Type B pancreatic cell (in vitro differentiated cells): Measurements from ENCODE around the gene MAP3K21. TPM values are rescaled to one million over a fixed set of nuclear protein-coding genes. Genes with fewer than 3 reads are reported as not detected.

Source experiments
- DNase-seq: peaks from one replicate; pipeline ENCODE4 v3.0.0; 2021; ENCODE audit warnings: mixed read lengths; ENCODE audit not compliant: unreplicated experiment; ENCODE audit errors: extremely low spot score
- H3K27ac Mint-ChIP-seq: 2 replicates; pipeline ENCODE4 v1.8.0; 2021; ENCODE audit warnings: mild to moderate bottlenecking, mixed read lengths
- H3K27me3 Mint-ChIP-seq: 2 replicates; pipeline ENCODE4 v1.8.0; 2021; ENCODE audit warnings: mixed read lengths
- H3K36me3 Mint-ChIP-seq: 2 replicates; pipeline ENCODE4 v1.8.0; 2021; ENCODE audit warnings: mixed read lengths
- H3K4me1 Mint-ChIP-seq: one replicate; pipeline ENCODE4 v1.8.0; 2021; ENCODE audit warnings: mixed read lengths; ENCODE audit not compliant: unreplicated experiment
- H3K4me3 Mint-ChIP-seq: 2 replicates; pipeline ENCODE4 v1.8.0; 2021; ENCODE audit warnings: mild to moderate bottlenecking, mixed read lengths
- H3K9me3 Mint-ChIP-seq: 2 replicates; pipeline ENCODE4 v1.8.0; 2021; ENCODE audit warnings: mixed read lengths
- total RNA-seq: library from RNA; stranded (reverse); gene quantifications from 2 replicates; pipeline ENCODE4 v1.2.1, GENCODE V29; 2021; ENCODE audit warnings: low replicate concordance
- TF ChIP-seq, protein P1 (sequence below): fragments of 200-600 bp; sonication (generic); conservative IDR thresholded peaks from 2 replicates; pipeline ENCODE4 v1.5.0; 2021; ENCODE audit warnings: antibody characterized with exemption, mild to moderate bottlenecking

Gene MAP3K21
- total RNA-seq, 1 donor from 2014 or later = 6.4 TPM

GRCh38 chr1:233412812-233413211, 85.3 kb downstream of the MAP3K21 start:
- Mint-ChIP-seq H3K27me3 (no peaks in the 10 kb centered on the region), H3K36me3 (no peaks in the 10 kb centered on the region), H3K4me1 (no peaks in the 10 kb centered on the region), H3K27ac (no peak overlapping the region), H3K4me3 (no peak overlapping the region), H3K9me3 (peaks cover under 1% of the 10 kb centered on the region)
- TF ChIP-seq, protein P1, sequence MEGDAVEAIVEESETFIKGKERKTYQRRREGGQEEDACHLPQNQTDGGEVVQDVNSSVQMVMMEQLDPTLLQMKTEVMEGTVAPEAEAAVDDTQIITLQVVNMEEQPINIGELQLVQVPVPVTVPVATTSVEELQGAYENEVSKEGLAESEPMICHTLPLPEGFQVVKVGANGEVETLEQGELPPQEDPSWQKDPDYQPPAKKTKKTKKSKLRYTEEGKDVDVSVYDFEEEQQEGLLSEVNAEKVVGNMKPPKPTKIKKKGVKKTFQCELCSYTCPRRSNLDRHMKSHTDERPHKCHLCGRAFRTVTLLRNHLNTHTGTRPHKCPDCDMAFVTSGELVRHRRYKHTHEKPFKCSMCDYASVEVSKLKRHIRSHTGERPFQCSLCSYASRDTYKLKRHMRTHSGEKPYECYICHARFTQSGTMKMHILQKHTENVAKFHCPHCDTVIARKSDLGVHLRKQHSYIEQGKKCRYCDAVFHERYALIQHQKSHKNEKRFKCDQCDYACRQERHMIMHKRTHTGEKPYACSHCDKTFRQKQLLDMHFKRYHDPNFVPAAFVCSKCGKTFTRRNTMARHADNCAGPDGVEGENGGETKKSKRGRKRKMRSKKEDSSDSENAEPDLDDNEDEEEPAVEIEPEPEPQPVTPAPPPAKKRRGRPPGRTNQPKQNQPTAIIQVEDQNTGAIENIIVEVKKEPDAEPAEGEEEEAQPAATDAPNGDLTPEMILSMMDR = no peak
- DNase-seq = no peak

DNA sequence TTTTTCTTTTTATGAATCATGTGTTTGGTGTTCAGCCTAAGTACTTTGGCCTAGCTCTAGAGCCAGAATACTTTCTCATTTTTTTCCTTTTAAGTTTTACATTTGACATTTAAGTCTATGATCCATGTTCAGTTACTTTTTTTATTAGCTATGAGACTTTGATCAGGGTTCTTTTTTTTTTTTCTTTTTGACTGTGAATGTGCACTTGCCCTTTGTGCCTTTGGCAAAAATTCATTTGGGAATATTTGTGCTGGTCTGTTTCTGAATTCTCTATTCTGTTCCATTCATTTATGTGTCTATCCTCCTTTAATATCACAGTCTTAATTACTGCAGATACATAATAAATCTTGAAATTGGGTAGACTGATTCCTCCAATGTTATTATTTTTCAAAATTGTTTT, 93.8 kb downstream of the MAP3K21 start:
- no peak overlapping the region for H3K27ac Mint-ChIP-seq
- TF ChIP-seq, protein P1 = no peak

GRCh38 chr1:233424779-233425178, 97.3 kb downstream of the MAP3K21 start:
- no peaks in the 10 kb centered on the region for H3K36me3 Mint-ChIP-seq
- TF ChIP-seq, protein P1 = peak; percentile 35
- H3K27ac Mint-ChIP-seq = no peak overlapping the region
- no peaks in the 10 kb centered on the region for H3K4me1 Mint-ChIP-seq
- H3K9me3 Mint-ChIP-seq = no peaks in the 10 kb centered on the region
- H3K27me3 Mint-ChIP-seq = peaks cover 3% of the 10 kb centered on the region
- no peak overlapping the region for H3K4me3 Mint-ChIP-seq
- DNase-seq = no peak

More for the DNA sequence above, 93.8 kb downstream of the MAP3K21 start:
- H3K4me3 Mint-ChIP-seq = no peak overlapping the region
- no peaks in the 10 kb centered on the region for H3K4me1 Mint-ChIP-seq
- H3K9me3 Mint-ChIP-seq = no peaks in the 10 kb centered on the region
- H3K36me3 Mint-ChIP-seq = no peaks in the 10 kb centered on the region
- H3K27me3 Mint-ChIP-seq = peaks cover 3% of the 10 kb centered on the region
- DNase-seq = no peak

GRCh38 chr1:233427907-233428306, 100.4 kb downstream of the MAP3K21 start:
- H3K4me1 Mint-ChIP-seq = no peaks in the 10 kb centered on the region
- DNase-seq = no peak
- TF ChIP-seq, protein P1 = no peak
- H3K27me3 Mint-ChIP-seq = peaks cover 3% of the 10 kb centered on the region
- no peaks in the 10 kb centered on the region for H3K36me3 Mint-ChIP-seq
- H3K9me3 Mint-ChIP-seq = no peaks in the 10 kb centered on the region
- H3K27ac Mint-ChIP-seq = no peak overlapping the region
- no peak overlapping the region for H3K4me3 Mint-ChIP-seq

DNA sequence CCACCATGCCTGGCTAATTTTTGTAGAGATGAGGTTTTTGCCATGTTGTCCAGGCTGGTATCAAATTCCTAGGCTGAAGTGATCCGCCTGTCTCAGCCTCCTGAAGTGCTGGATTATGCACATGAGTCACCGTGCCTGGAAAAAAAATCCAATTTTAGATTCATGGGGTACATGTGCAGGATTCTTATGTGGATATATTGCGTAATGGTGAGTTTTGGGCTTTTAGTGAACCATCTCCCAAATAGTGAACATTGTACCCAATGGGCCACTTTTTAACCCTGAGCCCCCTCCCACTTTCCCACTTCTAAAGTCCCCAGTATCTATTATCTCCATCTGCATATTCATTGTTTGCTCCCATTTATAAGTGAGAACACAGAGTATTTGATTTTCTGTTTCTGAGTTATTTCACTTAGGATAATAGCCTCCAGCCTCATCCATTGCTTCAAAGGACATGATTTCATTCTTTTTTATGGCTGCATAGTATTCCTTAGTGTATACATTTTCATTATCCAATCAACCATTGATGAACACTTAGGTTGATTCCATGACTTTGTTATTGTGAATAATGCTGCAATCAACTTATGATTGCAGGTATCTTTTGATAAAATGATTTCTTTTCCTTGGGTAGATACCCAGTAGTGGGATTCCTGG, 104.4 kb downstream of the MAP3K21 start:
- peaks cover 4% of the 10 kb centered on the region for H3K4me1 Mint-ChIP-seq
- no peak overlapping the region for H3K4me3 Mint-ChIP-seq
- TF ChIP-seq, protein P1 = no peak
- H3K36me3 Mint-ChIP-seq = no peaks in the 10 kb centered on the region
- DNase-seq = no peak
- no peaks in the 10 kb centered on the region for H3K9me3 Mint-ChIP-seq
- H3K27me3 Mint-ChIP-seq = no peaks in the 10 kb centered on the region
- H3K27ac Mint-ChIP-seq = no peak overlapping the region
